ENCODE data around the gene WWOX. TPM values are rescaled to one million over a fixed set of nuclear protein-coding genes. Genes with fewer than 3 reads are reported as not detected.

The WWOX gene
- total RNA-seq, 1 donor from 2014 or later = 28.2 TPM

DNA sequence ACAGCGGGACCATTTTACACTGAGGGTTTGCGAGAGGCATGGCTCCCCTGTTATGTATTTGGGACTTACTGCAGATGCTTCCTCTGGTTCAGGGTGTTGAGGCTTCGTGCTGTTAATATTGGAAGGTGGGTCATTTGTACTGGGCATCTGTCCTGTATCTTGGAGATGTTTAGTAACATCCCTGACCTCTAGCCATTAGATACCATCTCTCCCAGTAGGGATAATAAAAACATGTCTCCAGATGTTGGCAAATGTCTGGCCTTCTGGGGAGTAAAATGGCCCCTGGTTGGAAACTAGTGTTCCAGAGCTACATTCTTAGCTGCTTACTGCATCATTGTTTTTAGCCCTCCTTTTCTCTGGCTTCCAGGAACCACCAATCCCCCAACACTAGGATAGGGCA is 388.0 kb downstream of the WWOX start:
- H3K36me3 Mint-ChIP-seq = no peaks in the 10 kb centered on the region
- H3K27ac Mint-ChIP-seq = no peak overlapping the region
- H3K4me1 Mint-ChIP-seq (ENCODE audit: unreplicated experiment) = peaks cover 25% of the 10 kb centered on the region
- no peak for DNase-seq (ENCODE audit: extremely low spot score, unreplicated experiment)
- TF ChIP-seq, protein P1, sequence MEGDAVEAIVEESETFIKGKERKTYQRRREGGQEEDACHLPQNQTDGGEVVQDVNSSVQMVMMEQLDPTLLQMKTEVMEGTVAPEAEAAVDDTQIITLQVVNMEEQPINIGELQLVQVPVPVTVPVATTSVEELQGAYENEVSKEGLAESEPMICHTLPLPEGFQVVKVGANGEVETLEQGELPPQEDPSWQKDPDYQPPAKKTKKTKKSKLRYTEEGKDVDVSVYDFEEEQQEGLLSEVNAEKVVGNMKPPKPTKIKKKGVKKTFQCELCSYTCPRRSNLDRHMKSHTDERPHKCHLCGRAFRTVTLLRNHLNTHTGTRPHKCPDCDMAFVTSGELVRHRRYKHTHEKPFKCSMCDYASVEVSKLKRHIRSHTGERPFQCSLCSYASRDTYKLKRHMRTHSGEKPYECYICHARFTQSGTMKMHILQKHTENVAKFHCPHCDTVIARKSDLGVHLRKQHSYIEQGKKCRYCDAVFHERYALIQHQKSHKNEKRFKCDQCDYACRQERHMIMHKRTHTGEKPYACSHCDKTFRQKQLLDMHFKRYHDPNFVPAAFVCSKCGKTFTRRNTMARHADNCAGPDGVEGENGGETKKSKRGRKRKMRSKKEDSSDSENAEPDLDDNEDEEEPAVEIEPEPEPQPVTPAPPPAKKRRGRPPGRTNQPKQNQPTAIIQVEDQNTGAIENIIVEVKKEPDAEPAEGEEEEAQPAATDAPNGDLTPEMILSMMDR (conservative IDR thresholded peaks at IDR 0.05) = no peak
- H3K27me3 Mint-ChIP-seq = no peaks in the 10 kb centered on the region
- H3K4me3 Mint-ChIP-seq = no peak overlapping the region
- peaks cover 6% of the 10 kb centered on the region for H3K9me3 Mint-ChIP-seq

DNA sequence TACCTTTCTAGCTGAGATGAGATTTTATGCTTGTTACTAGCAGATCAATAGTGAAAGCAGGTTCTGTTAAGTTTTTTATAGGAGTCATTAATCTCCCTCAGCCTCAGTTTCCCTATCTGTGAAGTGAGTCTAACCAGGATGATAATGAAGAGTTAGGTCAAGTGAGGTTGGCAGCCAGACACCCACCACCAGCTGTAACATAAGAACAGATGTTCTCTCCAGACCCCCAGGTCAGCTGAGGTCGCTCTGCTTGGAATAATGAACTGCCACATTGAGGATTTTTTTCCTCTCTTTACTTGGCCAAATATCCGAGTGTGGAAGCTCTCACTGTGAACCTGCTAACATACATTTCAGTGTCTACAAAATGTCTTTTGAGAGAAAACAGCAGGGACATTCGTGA is 389.6 kb downstream of the WWOX start:
- no peak overlapping the region for H3K27ac Mint-ChIP-seq
- no peak for DNase-seq (ENCODE audit: extremely low spot score, unreplicated experiment)
- peaks cover 25% of the 10 kb centered on the region for H3K4me1 Mint-ChIP-seq (ENCODE audit: unreplicated experiment)
- no peaks in the 10 kb centered on the region for H3K36me3 Mint-ChIP-seq
- H3K9me3 Mint-ChIP-seq = peaks cover 6% of the 10 kb centered on the region
- no peak overlapping the region for H3K4me3 Mint-ChIP-seq
- TF ChIP-seq, protein P1 (conservative IDR thresholded peaks at IDR 0.05) = no peak
- H3K27me3 Mint-ChIP-seq = no peaks in the 10 kb centered on the region

DNA sequence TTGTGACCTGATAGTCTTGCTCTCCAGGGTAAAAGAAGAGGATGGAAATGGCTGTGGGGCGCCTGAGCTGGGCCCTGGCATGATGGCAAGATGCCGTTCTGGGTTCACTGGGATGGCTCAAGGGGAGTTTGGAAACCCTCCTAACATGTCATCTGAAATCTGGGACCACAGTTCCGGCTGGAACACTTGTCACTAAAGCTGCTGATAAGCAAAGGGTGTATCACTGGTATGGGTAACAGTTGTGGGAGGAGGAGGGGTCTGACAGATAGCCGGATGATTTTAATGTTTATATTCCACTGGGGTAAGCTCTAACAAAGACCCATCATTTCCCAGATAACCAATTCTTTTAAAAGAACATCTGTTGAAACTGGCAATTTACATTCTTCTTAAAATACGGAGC is 390.2 kb downstream of the WWOX start:
- Mint-ChIP-seq H3K27ac (no peak overlapping the region), H3K36me3 (no peaks in the 10 kb centered on the region), H3K4me3 (no peak overlapping the region), H3K4me1 (ENCODE audit: unreplicated experiment) (peaks cover 20% of the 10 kb centered on the region), H3K27me3 (no peaks in the 10 kb centered on the region), H3K9me3 (peaks cover 6% of the 10 kb centered on the region)
- TF ChIP-seq, protein P1 (conservative IDR thresholded peaks at IDR 0.05) = no peak
- no peak for DNase-seq (ENCODE audit: extremely low spot score, unreplicated experiment)

DNA sequence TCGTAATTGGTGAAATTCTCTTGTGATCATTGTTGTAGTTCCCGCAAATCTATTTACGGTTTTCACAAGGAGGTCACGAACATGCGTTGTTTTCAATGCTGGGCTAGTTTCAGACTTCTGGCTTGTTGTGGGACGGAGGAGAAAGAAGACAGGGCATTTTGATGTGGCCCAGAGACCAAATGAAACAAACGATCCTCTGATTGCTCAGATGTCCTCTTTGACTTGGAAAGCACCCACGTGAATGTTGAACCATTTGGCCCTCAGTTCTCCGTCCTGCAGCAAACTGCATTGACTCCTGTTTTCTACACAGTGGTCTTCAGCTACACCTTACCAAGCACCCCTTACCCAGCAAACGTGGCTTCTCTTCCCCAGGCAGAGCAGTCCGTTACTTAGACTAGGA is 391.0 kb downstream of the WWOX start:
- Mint-ChIP-seq H3K9me3 (peaks cover 6% of the 10 kb centered on the region), H3K4me1 (ENCODE audit: unreplicated experiment) (peaks cover 17% of the 10 kb centered on the region), H3K27me3 (no peaks in the 10 kb centered on the region), H3K4me3 (no peak overlapping the region), H3K36me3 (no peaks in the 10 kb centered on the region), H3K27ac (no peak overlapping the region)
- no peak for DNase-seq (ENCODE audit: extremely low spot score, unreplicated experiment)
- TF ChIP-seq, protein P1 (conservative IDR thresholded peaks at IDR 0.05) = no peak

- H3K4me1 Mint-ChIP-seq (ENCODE audit: unreplicated experiment) = peaks cover 17% of the 10 kb centered on the region
- no peaks in the 10 kb centered on the region for H3K36me3 Mint-ChIP-seq
- DNase-seq (ENCODE audit: extremely low spot score, unreplicated experiment) = no peak
- H3K27ac Mint-ChIP-seq = no peak overlapping the region
- no peaks in the 10 kb centered on the region for H3K27me3 Mint-ChIP-seq
- H3K4me3 Mint-ChIP-seq = no peak overlapping the region
- TF ChIP-seq, protein P1 (conservative IDR thresholded peaks at IDR 0.05) = no peak
- peaks cover 6% of the 10 kb centered on the region for H3K9me3 Mint-ChIP-seq
These were observed 391.4 kb downstream of the WWOX start for GRCh38 chr16:78490847-78491246.

DNA sequence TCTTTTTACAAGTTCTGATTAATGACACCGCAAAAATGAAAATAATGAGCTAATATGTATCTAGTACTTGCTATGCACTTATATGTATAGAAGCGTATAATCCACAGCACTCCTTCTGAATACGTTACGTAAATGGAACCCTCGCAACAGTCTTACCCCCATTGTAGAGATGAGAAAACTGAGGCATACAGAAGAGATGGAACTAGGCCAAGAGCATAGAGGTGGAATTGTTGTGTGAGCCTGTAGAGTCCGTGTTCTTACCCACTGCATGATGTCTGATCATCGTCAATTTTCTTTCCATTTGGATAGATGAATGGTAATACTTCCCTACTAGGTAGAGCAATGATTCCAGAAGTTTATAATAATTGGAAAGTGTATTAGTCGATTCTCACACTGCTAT is 394.1 kb downstream of the WWOX start:
- no peaks in the 10 kb centered on the region for H3K9me3 Mint-ChIP-seq
- H3K27me3 Mint-ChIP-seq = no peaks in the 10 kb centered on the region
- H3K27ac Mint-ChIP-seq = no peak overlapping the region
- H3K36me3 Mint-ChIP-seq = no peaks in the 10 kb centered on the region
- TF ChIP-seq, protein P1 (conservative IDR thresholded peaks at IDR 0.05) = no peak
- no peak overlapping the region for H3K4me3 Mint-ChIP-seq
- H3K4me1 Mint-ChIP-seq (ENCODE audit: unreplicated experiment) = peaks cover 14% of the 10 kb centered on the region
- no peak for DNase-seq (ENCODE audit: extremely low spot score, unreplicated experiment)
